ENCODE measurements around the gene NCAPD3.

GRCh38 chr11:134120921-134121526 lies 102.7 kb downstream of the NCAPD3 start:
- TF ChIP-seq CTCF (IDR thresholded peaks at IDR 0.05; ENCODE audit: low read depth, low read length, missing input control), result no peak
- no peak for TF ChIP-seq TAF1 (conservative IDR thresholded peaks at IDR 0.05)
- no peak for TF ChIP-seq ZBTB33 (IDR thresholded peaks at IDR 0.05)
- TF ChIP-seq RAD21 (IDR thresholded peaks at IDR 0.05), result no peak
- TF ChIP-seq YY1 (IDR thresholded peaks at IDR 0.05), result no peak
- no peak for TF ChIP-seq GABPA (IDR thresholded peaks at IDR 0.05 in 1 of 2, conservative IDR thresholded peaks at IDR 0.05 in 1 of 2)
- TF ChIP-seq ATF3 (IDR thresholded peaks at IDR 0.05), result no peak
- TF ChIP-seq REST (IDR thresholded peaks at IDR 0.05), result peak; percentile 14

Data from liver (tissue), 3 donors.